ENCODE data around the gene SLC25A34.

SLC25A34 gene

GRCh38 chr1:15720861-15721260, 15.2 kb upstream of the SLC25A34 start:
- no peak for TF ChIP-seq JUND (IDR thresholded peaks at IDR 0.05; ENCODE audit: low read depth)
- no peak for DNase-seq (ENCODE audit: low read depth in 1 of 2, low spot score in 1 of 2)
- in situ Hi-C loops (cut with HindIII; ENCODE audit: low pct_unique_long_range_greater_than_20kb, low sequenced_read_pairs): no loop called here

GRCh38 chr1:15722411-15722810, 13.6 kb upstream of the SLC25A34 start:
- in situ Hi-C loops (cut with HindIII; ENCODE audit: low pct_unique_long_range_greater_than_20kb, low sequenced_read_pairs): no loop called here
- TF ChIP-seq JUND (IDR thresholded peaks at IDR 0.05; ENCODE audit: low read depth): no peak
- DNase-seq (ENCODE audit: low read depth in 1 of 2, low spot score in 1 of 2): no peak

GRCh38 chr1:15722836-15723532, 13.1 kb upstream of the SLC25A34 start:
- in situ Hi-C loops (cut with HindIII; ENCODE audit: low pct_unique_long_range_greater_than_20kb, low sequenced_read_pairs): no loop called here
- peak; percentile 63 to 72 for DNase-seq (ENCODE audit: low read depth in 1 of 2, low spot score in 1 of 2)
- TF ChIP-seq JUND (IDR thresholded peaks at IDR 0.05; ENCODE audit: low read depth): no peak

GRCh38 chr1:15723631-15724246, 12.3 kb upstream of the SLC25A34 start:
- no peak for TF ChIP-seq JUND (IDR thresholded peaks at IDR 0.05; ENCODE audit: low read depth)
- DNase-seq (ENCODE audit: low read depth in 1 of 2, low spot score in 1 of 2): no peak

GRCh38 chr1:15724949-15725880, 10.8 kb upstream of the SLC25A34 start:
- in situ Hi-C loops (cut with HindIII; ENCODE audit: low pct_unique_long_range_greater_than_20kb, low sequenced_read_pairs): no loop called here
- DNase-seq (ENCODE audit: low read depth in 1 of 2, low spot score in 1 of 2): no peak
- TF ChIP-seq JUND (IDR thresholded peaks at IDR 0.05; ENCODE audit: low read depth): no peak

More at GRCh38 chr1:15723631-15724246, 12.3 kb upstream of the SLC25A34 start:
- in situ Hi-C loops (cut with HindIII; ENCODE audit: low pct_unique_long_range_greater_than_20kb, low sequenced_read_pairs): no loop called here

- DNase-seq (ENCODE audit: low read depth in 1 of 2, low spot score in 1 of 2): no peak
- TF ChIP-seq JUND (IDR thresholded peaks at IDR 0.05; ENCODE audit: low read depth): no peak
- in situ Hi-C loops (cut with HindIII; ENCODE audit: low pct_unique_long_range_greater_than_20kb, low sequenced_read_pairs): no loop called here
Measured at GRCh38 chr1:15726508-15726907, 9.6 kb upstream of the SLC25A34 start.

- no peak for DNase-seq (ENCODE audit: low read depth in 1 of 2, low spot score in 1 of 2)
- in situ Hi-C loops (cut with HindIII; ENCODE audit: low pct_unique_long_range_greater_than_20kb, low sequenced_read_pairs): no loop called here
- no peak for TF ChIP-seq JUND (IDR thresholded peaks at IDR 0.05; ENCODE audit: low read depth)
Measured at GRCh38 chr1:15727021-15727420, 9.0 kb upstream of the SLC25A34 start.

GRCh38 chr1:15727424-15727823, 8.6 kb upstream of the SLC25A34 start:
- TF ChIP-seq JUND (IDR thresholded peaks at IDR 0.05; ENCODE audit: low read depth): no peak
- DNase-seq (ENCODE audit: low read depth in 1 of 2, low spot score in 1 of 2): no peak
- in situ Hi-C loops (cut with HindIII; ENCODE audit: low pct_unique_long_range_greater_than_20kb, low sequenced_read_pairs): no loop called here

- in situ Hi-C loops (cut with HindIII; ENCODE audit: low pct_unique_long_range_greater_than_20kb, low sequenced_read_pairs): no loop called here
- DNase-seq (ENCODE audit: low read depth in 1 of 2, low spot score in 1 of 2): no peak
- no peak for TF ChIP-seq JUND (IDR thresholded peaks at IDR 0.05; ENCODE audit: low read depth)
Measured at GRCh38 chr1:15727866-15728534, 8.1 kb upstream of the SLC25A34 start.

- TF ChIP-seq JUND (IDR thresholded peaks at IDR 0.05; ENCODE audit: low read depth): no peak
- no peak for DNase-seq (ENCODE audit: low read depth in 1 of 2, low spot score in 1 of 2)
- in situ Hi-C loops (cut with HindIII; ENCODE audit: low pct_unique_long_range_greater_than_20kb, low sequenced_read_pairs): no loop called here
Measured at GRCh38 chr1:15728937-15729657, 7.0 kb upstream of the SLC25A34 start.

GRCh38 chr1:15730423-15730822, 5.6 kb upstream of the SLC25A34 start:
- in situ Hi-C loops (cut with HindIII; ENCODE audit: low pct_unique_long_range_greater_than_20kb, low sequenced_read_pairs): no loop called here
- no peak for TF ChIP-seq JUND (IDR thresholded peaks at IDR 0.05; ENCODE audit: low read depth)

GRCh38 chr1:15730936-15731335, 5.1 kb upstream of the SLC25A34 start:
- in situ Hi-C loops (cut with HindIII; ENCODE audit: low pct_unique_long_range_greater_than_20kb, low sequenced_read_pairs): no loop called here
- DNase-seq (ENCODE audit: low read depth in 1 of 2, low spot score in 1 of 2): no peak

More at GRCh38 chr1:15730423-15730822, 5.6 kb upstream of the SLC25A34 start:
- no peak for DNase-seq (ENCODE audit: low read depth in 1 of 2, low spot score in 1 of 2)

More at GRCh38 chr1:15730936-15731335, 5.1 kb upstream of the SLC25A34 start:
- TF ChIP-seq JUND (IDR thresholded peaks at IDR 0.05; ENCODE audit: low read depth): no peak

Data from T47D (cell line).